BJ (cell line): ENCODE data around the gene MCOLN1. TPM values are rescaled to one million over a fixed set of nuclear protein-coding genes. Genes with fewer than 3 reads are reported as not detected.

Experiments used
- CTCF ChIA-PET: fragments of 350-600 bp; formaldehyde crosslinking; extraction: SDS; loops from one replicate; lab custom pipeline; 2021; ENCODE audit warnings: antibody characterized with exemption, inconsistent platforms; lab: Yijun Ruan, JAX
- POLR2A ChIA-PET: fragments of 300-600 bp; sonication (Branson Sonifier 250); formaldehyde crosslinking; extraction: SDS; loops from one replicate; lab custom pipeline; 2021; ENCODE audit warnings: antibody characterized with exemption; lab: Charles Lee
- DNase-seq: peaks from one replicate; pipeline ENCODE4 v3.0.0-alpha.2; 2011; ENCODE audit warnings: low read depth
- H3K27me3 ChIP-seq: 2 replicates; pipeline ENCODE4 v1.6.0; 2011; ENCODE audit warnings: low read length; ENCODE audit not compliant: control insufficient read depth, insufficient read depth
- H3K36me3 ChIP-seq: 2 replicates; pipeline ENCODE4 v1.5.1; 2011; ENCODE audit warnings: low read length; ENCODE audit not compliant: control insufficient read depth, insufficient read depth
- H3K4me3 ChIP-seq: 2 replicates; pipeline ENCODE4 v1.5.1; 2011; ENCODE audit warnings: low read depth, mild to moderate bottlenecking, control low read depth, low read length
- polyA plus RNA-seq: library from polyadenylated mRNA; depleted of rRNA; stranded (reverse); fragments of >200 nt; gene quantifications from 2 replicates; pipeline ENCODE4 v1.2.3, GENCODE V29; 2011
- TF ChIP-seq, protein P1 (sequence below): IDR thresholded peaks from 2 replicates; pipeline ENCODE4 v1.5.1; 2011; ENCODE audit warnings: low read depth, mild to moderate bottlenecking, control low read depth, inconsistent platforms, low read length, moderate library complexity; ENCODE audit not compliant: insufficient read depth

The MCOLN1 gene
- polyA plus RNA-seq, 1 experiment = 50.6 TPM

- TF ChIP-seq, protein P1, sequence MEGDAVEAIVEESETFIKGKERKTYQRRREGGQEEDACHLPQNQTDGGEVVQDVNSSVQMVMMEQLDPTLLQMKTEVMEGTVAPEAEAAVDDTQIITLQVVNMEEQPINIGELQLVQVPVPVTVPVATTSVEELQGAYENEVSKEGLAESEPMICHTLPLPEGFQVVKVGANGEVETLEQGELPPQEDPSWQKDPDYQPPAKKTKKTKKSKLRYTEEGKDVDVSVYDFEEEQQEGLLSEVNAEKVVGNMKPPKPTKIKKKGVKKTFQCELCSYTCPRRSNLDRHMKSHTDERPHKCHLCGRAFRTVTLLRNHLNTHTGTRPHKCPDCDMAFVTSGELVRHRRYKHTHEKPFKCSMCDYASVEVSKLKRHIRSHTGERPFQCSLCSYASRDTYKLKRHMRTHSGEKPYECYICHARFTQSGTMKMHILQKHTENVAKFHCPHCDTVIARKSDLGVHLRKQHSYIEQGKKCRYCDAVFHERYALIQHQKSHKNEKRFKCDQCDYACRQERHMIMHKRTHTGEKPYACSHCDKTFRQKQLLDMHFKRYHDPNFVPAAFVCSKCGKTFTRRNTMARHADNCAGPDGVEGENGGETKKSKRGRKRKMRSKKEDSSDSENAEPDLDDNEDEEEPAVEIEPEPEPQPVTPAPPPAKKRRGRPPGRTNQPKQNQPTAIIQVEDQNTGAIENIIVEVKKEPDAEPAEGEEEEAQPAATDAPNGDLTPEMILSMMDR = no peak
- DNase-seq = no peak
- H3K36me3 ChIP-seq = peaks cover 9% of the 10 kb centered on the region
- no peaks in the 10 kb centered on the region for H3K27me3 ChIP-seq
- no peak overlapping the region for H3K4me3 ChIP-seq
- ChIA-PET POLR2A (no interaction called here), CTCF (no interaction called here)
Measured at GRCh38 chr19:7529246-7529600, 6.8 kb downstream of the MCOLN1 start.

DNA sequence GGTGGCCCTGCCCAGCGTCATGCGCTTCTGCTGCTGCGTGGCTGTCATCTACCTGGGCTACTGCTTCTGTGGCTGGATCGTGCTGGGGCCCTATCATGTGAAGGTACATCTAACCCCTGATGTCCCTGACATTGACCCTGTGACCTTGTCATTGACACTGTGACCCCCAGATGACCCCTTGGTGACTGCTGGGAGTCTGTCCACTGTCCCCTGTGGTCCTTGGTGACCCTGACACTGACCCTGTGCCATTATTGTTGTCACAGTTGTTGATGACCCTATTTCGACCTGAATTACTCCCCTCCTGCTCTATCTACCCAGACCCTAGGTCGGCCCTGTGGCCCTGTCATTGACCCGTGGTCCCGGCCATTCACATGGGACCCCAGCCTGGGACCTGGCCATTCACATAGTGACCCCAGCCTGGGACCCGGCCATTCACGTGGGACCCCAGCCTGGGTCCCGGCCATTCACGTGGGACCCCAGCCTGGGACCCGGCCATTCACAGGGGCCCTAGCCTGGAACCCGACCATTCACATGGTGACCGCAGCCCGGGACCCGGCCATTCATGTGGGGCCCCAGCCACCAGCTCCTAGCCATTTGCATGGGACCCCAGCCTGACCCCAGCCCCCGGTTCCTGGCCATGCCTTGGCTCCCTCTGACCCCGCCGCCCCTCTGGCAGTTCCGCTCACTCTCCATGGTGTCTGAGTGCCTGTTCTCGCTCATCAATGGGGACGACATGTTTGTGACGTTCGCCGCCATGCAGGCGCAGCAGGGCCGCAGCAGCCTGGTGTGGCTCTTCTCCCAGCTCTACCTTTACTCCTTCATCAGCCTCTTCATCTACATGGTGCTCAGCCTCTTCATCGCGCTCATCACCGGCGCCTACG is 7.4 kb downstream of the MCOLN1 start:
- POLR2A ChIA-PET = no interaction called here
- DNase-seq = no peak
- no peaks in the 10 kb centered on the region for H3K27me3 ChIP-seq
- CTCF ChIA-PET = no interaction called here
- TF ChIP-seq, protein P1 = no peak
- H3K4me3 ChIP-seq = no peak overlapping the region
- peaks cover 7% of the 10 kb centered on the region for H3K36me3 ChIP-seq

DNA sequence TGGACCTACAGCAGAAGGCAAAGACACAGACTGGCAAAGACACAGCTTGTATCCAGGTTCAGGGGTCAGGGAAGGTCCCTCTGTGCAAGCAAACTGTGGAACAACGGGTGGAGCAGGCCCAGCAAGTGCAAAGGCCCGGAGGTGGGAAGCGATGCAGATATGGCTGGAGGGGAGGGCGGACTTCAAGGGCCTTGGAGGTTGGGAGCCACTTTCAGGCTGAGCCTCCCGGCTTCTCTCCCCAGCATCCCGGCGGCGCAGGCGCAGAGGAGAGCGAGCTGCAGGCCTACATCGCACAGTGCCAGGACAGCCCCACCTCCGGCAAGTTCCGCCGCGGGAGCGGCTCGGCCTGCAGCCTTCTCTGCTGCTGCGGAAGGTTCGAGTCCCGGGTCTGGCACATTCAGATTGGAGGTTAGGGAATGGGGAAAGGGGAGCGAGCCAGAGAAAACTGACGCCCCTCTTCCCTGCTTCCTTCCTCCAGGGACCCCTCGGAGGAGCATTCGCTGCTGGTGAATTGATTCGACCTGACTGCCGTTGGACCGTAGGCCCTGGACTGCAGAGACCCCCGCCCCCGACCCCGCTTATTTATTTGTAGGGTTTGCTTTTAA is 11.0 kb downstream of the MCOLN1 start:
- H3K4me3 ChIP-seq = peak overlapping the region; percentile 86
- no peaks in the 10 kb centered on the region for H3K27me3 ChIP-seq
- TF ChIP-seq, protein P1 = no peak
- no peak for DNase-seq
- peaks cover 7% of the 10 kb centered on the region for H3K36me3 ChIP-seq
- ChIA-PET CTCF (interaction anchor here (1.1 kb wide), 1 partner anchor 11 kb away, joined by 3 read pairs; the partner anchor contains the start of gene MCOLN1), POLR2A (no interaction called here)

DNA sequence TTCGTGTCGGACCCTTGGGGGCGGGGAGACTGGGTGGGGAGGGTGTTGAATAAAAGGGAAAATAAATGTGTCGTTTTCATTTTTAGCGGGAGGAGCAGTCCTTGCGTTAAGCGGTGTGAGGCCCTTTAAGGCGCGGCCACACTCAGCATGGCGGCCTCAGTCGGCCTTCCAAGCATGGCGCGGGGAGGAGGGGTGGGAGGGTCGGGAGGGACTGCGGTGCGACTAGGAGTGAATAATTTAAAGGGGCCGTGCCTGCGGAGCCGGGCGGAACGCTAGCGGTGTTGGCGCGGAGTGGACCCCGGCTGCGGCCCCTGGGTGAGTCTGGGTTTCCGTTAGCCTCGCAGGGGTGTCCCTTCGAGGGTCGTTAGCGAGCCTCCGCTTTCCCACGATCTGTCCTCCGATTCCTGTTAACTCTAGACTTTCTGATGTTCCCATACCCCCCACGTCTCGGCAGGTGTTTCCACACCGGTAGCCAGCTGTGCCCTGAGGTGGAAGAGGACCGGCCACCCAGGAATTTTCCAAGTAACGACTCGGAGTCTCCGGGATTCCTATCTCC is 11.6 kb downstream of the MCOLN1 start:
- no peaks in the 10 kb centered on the region for H3K27me3 ChIP-seq
- ChIA-PET CTCF (interaction anchor here (1.0 to 2.7 kb wide), 5 partner anchors 12 to 266 kb away, joined by 3 to 12 read pairs (median 3); partner anchors contain the start of gene MCOLN1), POLR2A (no interaction called here)
- peak overlapping the region; percentile 86 for H3K4me3 ChIP-seq
- H3K36me3 ChIP-seq = peaks cover 10% of the 10 kb centered on the region
- peak; percentile 42 for DNase-seq
- TF ChIP-seq, protein P1 = no peak

GRCh38 chr19:7534531-7535046 is 12.2 kb downstream of the MCOLN1 start:
- Histone ChIP-seq H3K36me3 (peaks cover 9% of the 10 kb centered on the region), H3K4me3 (peak overlapping the region; percentile 86), H3K27me3 (no peaks in the 10 kb centered on the region)
- peak; percentile 56 for DNase-seq
- POLR2A ChIA-PET = no interaction called here
- TF ChIP-seq, protein P1 = peak; percentile 50
- CTCF ChIA-PET = interaction anchor here (1.0 to 2.7 kb wide), 6 partner anchors 13 to 266 kb away, joined by 3 to 12 read pairs (median 4); partner anchors contain the start of gene MCOLN1
